HCT116 (cell line): ENCODE measurements around the gene AGPS. TPM values are rescaled to one million over a fixed set of nuclear protein-coding genes. Genes with fewer than 3 reads are reported as not detected.

Experiments used
- ATAC-seq: fragments of 200-7000 bp; cut with Tn5 transposase; 2 replicates; pipeline ENCODE4 v1.9.1; 2020; ENCODE audit warnings: mild to moderate bottlenecking, moderate library complexity
- BruUV-seq: library from RNA; stranded (reverse); fragments of 400-500 nt; replicated peaks from 2 replicates; lab custom pipeline; 2021; lab: Mats Ljungman, UMichigan
- CTCF ChIA-PET: fragments of 300-600 bp; sonication (Branson Sonifier 250); formaldehyde crosslinking; loops from one replicate; lab custom pipeline; 2021; ENCODE audit warnings: antibody characterized with exemption; lab: Charles Lee
- POLR2A ChIA-PET: fragments of 300-600, 350-600 bp; sonication (Branson Sonifier 250); formaldehyde crosslinking; loops from one replicate; lab custom pipeline; 2021; ENCODE audit warnings: antibody characterized with exemption; lab: Charles Lee
- RAD21 ChIA-PET, 2 experiments: fragments of 300-600 bp; sonication (Branson Sonifier 250); formaldehyde crosslinking; loops; one replicate each; lab custom pipeline; 2023; ENCODE audit warnings: low total read pairs in 2 of 2; ENCODE audit not compliant: uncharacterized antibody in 2 of 2, unreplicated experiment in 2 of 2, low non-redundant PET in 1 of 2; lab: Charles Lee
- DNase-seq: peaks from one replicate; pipeline ENCODE4 v3.0.0-alpha.2; 2010; ENCODE audit warnings: low read depth, low spot score
- H2AFZ ChIP-seq: fragments of 200-600 bp; shearing (Covaris generic), sonication (generic); 2 replicates; pipeline ENCODE4 v1.6.1; 2017; ENCODE audit warnings: low read depth, mixed run types, mixed read lengths, antibody characterized with exemption, low read length; ENCODE audit not compliant: poor library complexity, severe bottlenecking
- H3K27ac ChIP-seq: 2 replicates; pipeline ENCODE4 v1.5.1; 2012; ENCODE audit warnings: low read depth, low read length
- H3K27me3 ChIP-seq: fragments of 200-600 bp; sonication (generic); 2 replicates; pipeline ENCODE4 v1.6.1; 2016; ENCODE audit warnings: mixed run types, low read length, mixed read lengths; ENCODE audit not compliant: insufficient read depth
- H3K36me3 ChIP-seq, 2 experiments: fragments of 200-500 bp in 1 of 2; fragments of 200-600 bp in 1 of 2; sonication (Bioruptor generic) in 1 of 2; sonication (generic) in 1 of 2; 2 replicates each; pipeline versions ENCODE4 v1.5.1 to v1.6.1; 2014 to 2016; ENCODE audit warnings: low read length in 2 of 2, inconsistent platforms in 1 of 2, mixed read lengths in 1 of 2, mixed run types in 1 of 2; ENCODE audit not compliant: insufficient read depth in 2 of 2, control insufficient read depth in 1 of 2
- H3K4me1 ChIP-seq, 2 experiments: fragments of 200-600 bp in 1 of 2; sonication (generic) in 1 of 2; 2 replicates each; pipeline versions ENCODE4 v1.5.1 to v1.6.1; 2012 to 2017; ENCODE audit warnings: low read length in 2 of 2, inconsistent platforms in 1 of 2, mild to moderate bottlenecking in 1 of 2, mixed read lengths in 1 of 2, mixed run types in 1 of 2, moderate library complexity in 1 of 2; ENCODE audit not compliant: insufficient read depth in 2 of 2, control insufficient read depth in 1 of 2
- H3K4me2 ChIP-seq: fragments of 200-600 bp; sonication (generic); 2 replicates; pipeline ENCODE4 v1.6.1; 2017; ENCODE audit warnings: mixed run types, low read length, mixed read lengths
- H3K4me3 ChIP-seq, 2 experiments: fragments of 200-600 bp in 1 of 2; sonication (generic) in 1 of 2; replicated peaks in 1 of 2; 2 replicates each; pipeline ENCODE4 v1.5.1; 2011 to 2016; ENCODE audit warnings: low read length in 2 of 2, control low read depth in 1 of 2, low read depth in 1 of 2, mild to moderate bottlenecking in 1 of 2, mixed read lengths in 1 of 2, mixed run types in 1 of 2
- H3K79me2 ChIP-seq: fragments of 200-600 bp; sonication (generic); 2 replicates; pipeline ENCODE4 v1.6.1; 2017; ENCODE audit warnings: mild to moderate bottlenecking, mixed run types, low read length, moderate library complexity, mixed read lengths; ENCODE audit not compliant: insufficient read depth
- H3K9ac ChIP-seq: fragments of 200-600 bp; sonication (generic); 2 replicates; pipeline ENCODE4 v1.6.1; 2016; ENCODE audit warnings: low read length, mixed read lengths
- H3K9me2 ChIP-seq: fragments of 200-600 bp; sonication (generic), shearing (Covaris generic); 2 replicates; pipeline ENCODE4 v1.6.1; 2017; ENCODE audit warnings: mixed run types, mild to moderate bottlenecking, moderate library complexity; ENCODE audit not compliant: insufficient read depth
- H3K9me3 ChIP-seq, 2 experiments: fragments of 200-500 bp in 1 of 2; fragments of 200-600 bp in 1 of 2; sonication (Bioruptor generic) in 1 of 2; sonication (generic) in 1 of 2; 2 replicates each; pipeline ENCODE4 v1.6.1; 2014 to 2017; ENCODE audit warnings: low read length in 2 of 2, mixed read lengths in 2 of 2, inconsistent platforms in 1 of 2, low read depth in 1 of 2, mild to moderate bottlenecking in 1 of 2, mixed run types in 1 of 2, moderate library complexity in 1 of 2; ENCODE audit not compliant: control insufficient read depth in 1 of 2, insufficient read depth in 1 of 2
- H4K20me1 ChIP-seq: fragments of 200-600 bp; sonication (generic), shearing (Covaris generic); 2 replicates; pipeline ENCODE4 v1.6.1; 2017; ENCODE audit warnings: mixed run types, mild to moderate bottlenecking, moderate library complexity; ENCODE audit not compliant: insufficient read depth
- CEBPB ChIP-seq: IDR thresholded peaks from 2 replicates; pipeline ENCODE4 v1.6.1; 2012; ENCODE audit warnings: low read depth
- CTCF ChIP-seq, 3 experiments: fragments of 200-600 bp in 1 of 3; sonication (generic) in 1 of 3; IDR thresholded peaks in 2 of 3; conservative IDR thresholded peaks in 1 of 3; 2 replicates each; pipeline ENCODE4 v1.5.1; 2012 to 2017; ENCODE audit warnings: low read depth in 2 of 3, low read length in 2 of 3, antibody characterized with exemption in 1 of 3, borderline replicate concordance in 1 of 3, control low read depth in 1 of 3, mild to moderate bottlenecking in 1 of 3, mixed read lengths in 1 of 3, mixed run types in 1 of 3, moderate library complexity in 1 of 3; ENCODE audit not compliant: insufficient read depth in 1 of 3
- ELF1 ChIP-seq: IDR thresholded peaks from 2 replicates; pipeline ENCODE4 v1.6.1; 2012; ENCODE audit warnings: low read depth, borderline replicate concordance
- EZH2 ChIP-seq: fragments of 200-600 bp; sonication (generic); IDR thresholded peaks from 2 replicates; pipeline ENCODE4 v1.6.1; 2017; ENCODE audit warnings: antibody characterized with exemption, mixed run types
- EZH2phosphoT487 ChIP-seq: fragments of 200-600 bp; IDR thresholded peaks from 2 replicates; pipeline ENCODE4 v1.6.1; 2018; ENCODE audit warnings: antibody characterized with exemption, borderline replicate concordance
- JUND ChIP-seq: IDR thresholded peaks from 2 replicates; pipeline ENCODE4 v1.6.1; 2012
- MAX ChIP-seq: IDR thresholded peaks from 2 replicates; pipeline ENCODE4 v1.6.1; 2012
- RAD21 ChIP-seq: IDR thresholded peaks from 2 replicates; pipeline ENCODE4 v1.6.1; 2012; ENCODE audit warnings: low read depth, mild to moderate bottlenecking
- REST ChIP-seq: IDR thresholded peaks from 2 replicates; pipeline ENCODE4 v1.6.1; 2012; ENCODE audit warnings: low read depth
- SIN3A ChIP-seq: IDR thresholded peaks from 2 replicates; pipeline ENCODE4 v1.6.1; 2012; ENCODE audit warnings: low read depth
- SP1 ChIP-seq: IDR thresholded peaks from 2 replicates; pipeline ENCODE4 v1.6.1; 2012; ENCODE audit warnings: low read depth
- SRF ChIP-seq: IDR thresholded peaks from 2 replicates; pipeline ENCODE4 v1.6.1; 2012; ENCODE audit warnings: low read depth
- TCF7L2 ChIP-seq: IDR thresholded peaks from 2 replicates; pipeline ENCODE4 v1.7.0; 2011; ENCODE audit warnings: borderline replicate concordance, inconsistent platforms; ENCODE audit not compliant: insufficient read depth, insufficient read length; ENCODE audit errors: extremely low read depth
- YY1 ChIP-seq: IDR thresholded peaks from 2 replicates; pipeline ENCODE4 v1.6.1; 2011; ENCODE audit warnings: low read length, low read depth, moderate library complexity, mild to moderate bottlenecking; ENCODE audit not compliant: insufficient replicate concordance; ENCODE audit errors: extremely low read depth
- intact Hi-C: fragments of 100-400 bp; cut with micrococcal nuclease; formaldehyde crosslinking; loops from 2 replicates; pipeline ENCODE4 v1.10.0; 2022
- total RNA-seq: library from RNA; stranded (reverse); gene quantifications from one replicate; pipeline ENCODE4 v1.2.1, GENCODE V29; 2021; ENCODE audit not compliant: unreplicated experiment

Gene AGPS
- total RNA-seq, 1 experiment from 2014 or later, result 66.6 TPM

GRCh38 chr2:177588671-177589070, 196.1 kb downstream of the AGPS start:
- TF ChIP-seq REST (no peak), CEBPB (no peak), RAD21 (no peak), YY1 (no peak), ELF1 (no peak), JUND (no peak), SIN3A (no peak), TCF7L2 (no peak), MAX (no peak), CTCF (IDR thresholded peaks at IDR 0.05 in 2 of 3, conservative IDR thresholded peaks at IDR 0.05 in 1 of 3; ENCODE audit: borderline replicate concordance in 1 of 3, insufficient read depth in 1 of 3, low read depth in 2 of 3, low read length in 2 of 3) (no peak), SRF (no peak), SP1 (no peak), EZH2phosphoT487 (no peak), EZH2 (no peak)
- DNase-seq (no peak), ATAC-seq (no peak)
- CTCF ChIA-PET, result no interaction called here
- no peaks in the 10 kb centered on the region for H3K36me3 ChIP-seq
- no peak overlapping the region for H2AFZ ChIP-seq
- no peaks in the 10 kb centered on the region for H3K27me3 ChIP-seq
- intact Hi-C loops, result no loop called here
- no peak overlapping the region for H3K27ac ChIP-seq
- no peaks in the 10 kb centered on the region for H3K9me3 ChIP-seq
- no peak overlapping the region for H3K4me3 ChIP-seq
- H3K4me2 ChIP-seq, result no peak overlapping the region
- H4K20me1 ChIP-seq, result no peaks in the 10 kb centered on the region
- H3K9me2 ChIP-seq, result no peaks in the 10 kb centered on the region; the same call in 1 of the 2 replicates
- BruUV-seq, result no TSS peak
- no peak overlapping the region for H3K9ac ChIP-seq
- no peaks in the 10 kb centered on the region for H3K79me2 ChIP-seq
- peaks cover 0 to 4% of the 10 kb centered on the region in 2 experiments; a peak in 2 of 4 replicates for H3K4me1 ChIP-seq
- RAD21 ChIA-PET, result no interaction called here
- POLR2A ChIA-PET, result no interaction called here
